ENCODE measurements around the gene MLC1.

Gene MLC1

GRCh38 chr22:50035976-50036724 is 49.1 kb downstream of the MLC1 start:
- H3K27ac Mint-ChIP-seq, result no peak overlapping the region
- H3K27me3 Mint-ChIP-seq (ENCODE audit: low read depth), result peaks cover 2% of the 10 kb centered on the region
- H3K4me1 Mint-ChIP-seq (ENCODE audit: low read depth), result no peaks in the 10 kb centered on the region
- H3K9me3 Mint-ChIP-seq, result no peaks in the 10 kb centered on the region
- no peaks in the 10 kb centered on the region for H3K36me3 Mint-ChIP-seq (ENCODE audit: low read depth)
- no peak overlapping the region for H3K4me3 Mint-ChIP-seq
- no peak for DNase-seq (ENCODE audit: low spot score)

GRCh38 chr22:50035131-50035881 is 49.9 kb downstream of the MLC1 start:
- no peak overlapping the region for H3K4me3 Mint-ChIP-seq
- H3K36me3 Mint-ChIP-seq (ENCODE audit: low read depth), result no peaks in the 10 kb centered on the region
- H3K27ac Mint-ChIP-seq, result no peak overlapping the region
- DNase-seq (ENCODE audit: low spot score), result no peak
- H3K9me3 Mint-ChIP-seq, result no peaks in the 10 kb centered on the region
- H3K27me3 Mint-ChIP-seq (ENCODE audit: low read depth), result peaks cover 2% of the 10 kb centered on the region
- no peaks in the 10 kb centered on the region for H3K4me1 Mint-ChIP-seq (ENCODE audit: low read depth)

GRCh38 chr22:50034126-50035081 is 50.8 kb downstream of the MLC1 start:
- no peaks in the 10 kb centered on the region for H3K4me1 Mint-ChIP-seq (ENCODE audit: low read depth)
- no peaks in the 10 kb centered on the region for H3K36me3 Mint-ChIP-seq (ENCODE audit: low read depth)
- no peak for DNase-seq (ENCODE audit: low spot score)
- no peaks in the 10 kb centered on the region for H3K9me3 Mint-ChIP-seq
- H3K27ac Mint-ChIP-seq, result no peak overlapping the region
- H3K27me3 Mint-ChIP-seq (ENCODE audit: low read depth), result peaks cover 2% of the 10 kb centered on the region
- H3K4me3 Mint-ChIP-seq, result no peak overlapping the region

- Mint-ChIP-seq H3K27ac (no peak overlapping the region), H3K9me3 (no peaks in the 10 kb centered on the region), H3K36me3 (ENCODE audit: low read depth) (no peaks in the 10 kb centered on the region), H3K27me3 (ENCODE audit: low read depth) (no peaks in the 10 kb centered on the region), H3K4me3 (no peak overlapping the region), H3K4me1 (ENCODE audit: low read depth) (no peaks in the 10 kb centered on the region)
- no peak for DNase-seq (ENCODE audit: low spot score)
Observed at GRCh38 chr22:50032941-50033601, 52.2 kb downstream of the MLC1 start.

- H3K4me1 Mint-ChIP-seq (ENCODE audit: low read depth), result no peaks in the 10 kb centered on the region
- H3K27me3 Mint-ChIP-seq (ENCODE audit: low read depth), result no peaks in the 10 kb centered on the region
- no peaks in the 10 kb centered on the region for H3K36me3 Mint-ChIP-seq (ENCODE audit: low read depth)
- no peak overlapping the region for H3K27ac Mint-ChIP-seq
- H3K4me3 Mint-ChIP-seq, result no peak overlapping the region
- no peak for DNase-seq (ENCODE audit: low spot score)
- H3K9me3 Mint-ChIP-seq, result no peaks in the 10 kb centered on the region
Observed at GRCh38 chr22:50032109-50032871, 52.9 kb downstream of the MLC1 start.

- Mint-ChIP-seq H3K9me3 (no peaks in the 10 kb centered on the region), H3K4me1 (ENCODE audit: low read depth) (no peaks in the 10 kb centered on the region), H3K27ac (no peak overlapping the region), H3K27me3 (ENCODE audit: low read depth) (no peaks in the 10 kb centered on the region), H3K36me3 (ENCODE audit: low read depth) (no peaks in the 10 kb centered on the region), H3K4me3 (no peak overlapping the region)
- DNase-seq (ENCODE audit: low spot score), result no peak
Observed at GRCh38 chr22:50031189-50032091, 53.8 kb downstream of the MLC1 start.

- peak; percentile 77 for DNase-seq (ENCODE audit: low spot score)
- H3K36me3 Mint-ChIP-seq (ENCODE audit: low read depth), result no peaks in the 10 kb centered on the region
Observed at GRCh38 chr22:50030297-50031188, 54.7 kb downstream of the MLC1 start.

GRCh38 chr22:50027639-50028537 is 57.3 kb downstream of the MLC1 start:
- Mint-ChIP-seq H3K9me3 (no peaks in the 10 kb centered on the region), H3K36me3 (ENCODE audit: low read depth) (no peaks in the 10 kb centered on the region), H3K27me3 (ENCODE audit: low read depth) (no peaks in the 10 kb centered on the region), H3K4me1 (ENCODE audit: low read depth) (peaks cover 1% of the 10 kb centered on the region), H3K27ac (no peak overlapping the region), H3K4me3 (no peak overlapping the region)
- DNase-seq (ENCODE audit: low spot score), result peak; percentile 36

More at GRCh38 chr22:50030297-50031188, 54.7 kb downstream of the MLC1 start:
- Mint-ChIP-seq H3K4me3 (no peak overlapping the region), H3K27ac (no peak overlapping the region), H3K4me1 (ENCODE audit: low read depth) (no peaks in the 10 kb centered on the region), H3K9me3 (no peaks in the 10 kb centered on the region), H3K27me3 (ENCODE audit: low read depth) (no peaks in the 10 kb centered on the region)

GRCh38 chr22:50025993-50026392 is 59.2 kb downstream of the MLC1 start:
- Mint-ChIP-seq H3K27me3 (ENCODE audit: low read depth) (no peaks in the 10 kb centered on the region), H3K36me3 (ENCODE audit: low read depth) (no peaks in the 10 kb centered on the region), H3K27ac (no peak overlapping the region), H3K4me1 (ENCODE audit: low read depth) (peaks cover 1% of the 10 kb centered on the region), H3K4me3 (no peak overlapping the region), H3K9me3 (no peaks in the 10 kb centered on the region)
- no peak for DNase-seq (ENCODE audit: low spot score)

- peaks cover 10% of the 10 kb centered on the region for H3K4me1 Mint-ChIP-seq (ENCODE audit: low read depth)
- H3K4me3 Mint-ChIP-seq, result no peak overlapping the region
- peaks cover 2% of the 10 kb centered on the region for H3K27me3 Mint-ChIP-seq (ENCODE audit: low read depth)
- no peak overlapping the region for H3K27ac Mint-ChIP-seq
- DNase-seq (ENCODE audit: low spot score), result no peak
- H3K36me3 Mint-ChIP-seq (ENCODE audit: low read depth), result no peaks in the 10 kb centered on the region
- H3K9me3 Mint-ChIP-seq, result no peaks in the 10 kb centered on the region
Observed at GRCh38 chr22:50022171-50022819, 62.9 kb downstream of the MLC1 start.
